ENCODE measurements around the gene WWOX.

DNA sequence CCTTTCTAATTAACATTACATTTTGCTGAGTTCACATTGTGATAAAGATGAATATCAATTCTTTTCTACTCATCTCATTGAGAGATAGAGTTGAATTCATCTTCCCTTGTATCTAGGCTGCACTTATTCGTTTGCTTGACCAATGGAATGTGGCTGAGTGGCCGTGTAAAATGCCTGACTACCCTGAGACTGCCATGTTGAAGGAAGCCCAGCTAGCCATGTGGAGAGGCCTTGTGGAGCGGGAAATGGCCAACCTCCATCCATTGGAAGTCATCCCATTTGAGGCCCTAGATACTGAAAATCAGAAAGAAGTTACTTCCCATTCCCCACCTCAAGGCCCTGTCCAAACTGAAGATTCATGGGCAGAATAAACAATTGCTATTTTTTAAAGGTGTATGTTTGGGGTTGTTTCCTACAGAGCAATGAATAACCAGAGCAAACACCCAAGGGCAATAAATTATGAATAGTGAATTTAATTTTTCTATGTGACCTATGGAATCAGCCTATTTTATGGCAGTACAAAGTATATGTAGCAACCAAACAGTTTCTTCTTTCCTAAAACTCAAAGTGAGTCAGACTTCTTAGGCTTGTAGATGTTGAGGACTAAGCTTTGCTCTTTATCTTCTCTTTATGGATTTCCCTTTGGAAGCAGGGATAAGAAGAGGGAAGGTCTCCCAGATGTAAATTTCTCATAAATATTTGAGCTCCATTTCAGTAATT lies 956.0 kb downstream of the WWOX start:
- TF ChIP-seq CTCF (IDR thresholded peaks at IDR 0.05; ENCODE audit: low read length) (no peak), EZH2 (optimal IDR thresholded peaks at IDR 0.05; ENCODE audit: low read depth, low read length) (no peak), EZH2phosphoT487 (IDR thresholded peaks at IDR 0.05; ENCODE audit: low read length) (no peak)

Measured in MM.1S (cell line).